ENCODE data around the gene PSRC1.
"Not testable (repeated sequence)": the region's sequence is repeated elsewhere in the genome, so short reads cannot be mapped to it uniquely, and the experiment has no call there.

The PSRC1 gene

GRCh38 chr1:109290998-109291397 lies 8.1 kb upstream of the PSRC1 start:
- DNase-seq (ENCODE audit: low spot score), result no peak
- TF ChIP-seq CTCF (IDR thresholded peaks at IDR 0.05; ENCODE audit: borderline replicate concordance, control extremely low read depth, extremely low read depth, insufficient read depth, missing control alignments), result no peak
- in situ Hi-C loops (cut with MboI; ENCODE audit: low sequenced_read_pairs, unreplicated experiment), result no loop called here

GRCh38 chr1:109290137-109290536 lies 7.2 kb upstream of the PSRC1 start:
- in situ Hi-C loops (cut with MboI; ENCODE audit: low sequenced_read_pairs, unreplicated experiment), result no loop called here
- no peak for DNase-seq (ENCODE audit: low spot score)
- TF ChIP-seq CTCF (IDR thresholded peaks at IDR 0.05; ENCODE audit: borderline replicate concordance, control extremely low read depth, extremely low read depth, insufficient read depth, missing control alignments), result no peak

DNA sequence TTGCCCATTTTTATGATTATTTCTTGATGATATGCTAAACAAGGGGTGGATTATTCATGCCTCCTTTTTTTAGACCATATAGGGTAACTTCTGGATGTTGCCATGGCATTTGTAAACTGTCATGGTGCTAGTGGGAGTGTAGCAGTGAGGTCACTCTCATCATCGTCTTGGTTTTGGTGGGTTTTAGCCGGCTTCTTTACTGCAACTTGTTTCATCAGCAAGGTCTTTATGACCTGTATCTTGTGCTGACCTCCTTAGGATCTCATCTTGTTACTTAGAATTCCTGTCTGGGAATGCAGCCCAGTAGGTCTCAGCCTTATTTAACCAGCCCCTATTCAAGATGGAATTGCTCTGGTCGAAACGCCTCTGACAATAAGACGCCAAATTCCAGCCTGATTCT lies 3.8 kb upstream of the PSRC1 start:
- in situ Hi-C loops (cut with MboI; ENCODE audit: low sequenced_read_pairs, unreplicated experiment), result loop anchor here (10.0 kb wide), 1 partner anchor 248 kb away; the partner anchor contains the start of gene GPR61

GRCh38 chr1:109283748-109284600 lies 1.0 kb upstream of the PSRC1 start:
- TF ChIP-seq CTCF (IDR thresholded peaks at IDR 0.05; ENCODE audit: borderline replicate concordance, control extremely low read depth, extremely low read depth, insufficient read depth, missing control alignments), result no peak
- in situ Hi-C loops (cut with MboI; ENCODE audit: low sequenced_read_pairs, unreplicated experiment), result loop anchor here (10.0 kb wide), 1 partner anchor 251 kb away; the partner anchor contains the start of gene GPR61
- DNase-seq (ENCODE audit: low spot score), result no peak

More for the DNA sequence above, 3.8 kb upstream of the PSRC1 start:
- not testable (repeated sequence) for DNase-seq (ENCODE audit: low spot score)

GRCh38 chr1:109282497-109282951 lies 421 bp downstream of the PSRC1 start:
- TF ChIP-seq CTCF (IDR thresholded peaks at IDR 0.05; ENCODE audit: borderline replicate concordance, control extremely low read depth, extremely low read depth, insufficient read depth, missing control alignments), result no peak
- no peak for DNase-seq (ENCODE audit: low spot score)
- in situ Hi-C loops (cut with MboI; ENCODE audit: low sequenced_read_pairs, unreplicated experiment), result loop anchor here (10.0 kb wide), 1 partner anchor 252 kb away; the partner anchor contains the start of gene GPR61

DNA sequence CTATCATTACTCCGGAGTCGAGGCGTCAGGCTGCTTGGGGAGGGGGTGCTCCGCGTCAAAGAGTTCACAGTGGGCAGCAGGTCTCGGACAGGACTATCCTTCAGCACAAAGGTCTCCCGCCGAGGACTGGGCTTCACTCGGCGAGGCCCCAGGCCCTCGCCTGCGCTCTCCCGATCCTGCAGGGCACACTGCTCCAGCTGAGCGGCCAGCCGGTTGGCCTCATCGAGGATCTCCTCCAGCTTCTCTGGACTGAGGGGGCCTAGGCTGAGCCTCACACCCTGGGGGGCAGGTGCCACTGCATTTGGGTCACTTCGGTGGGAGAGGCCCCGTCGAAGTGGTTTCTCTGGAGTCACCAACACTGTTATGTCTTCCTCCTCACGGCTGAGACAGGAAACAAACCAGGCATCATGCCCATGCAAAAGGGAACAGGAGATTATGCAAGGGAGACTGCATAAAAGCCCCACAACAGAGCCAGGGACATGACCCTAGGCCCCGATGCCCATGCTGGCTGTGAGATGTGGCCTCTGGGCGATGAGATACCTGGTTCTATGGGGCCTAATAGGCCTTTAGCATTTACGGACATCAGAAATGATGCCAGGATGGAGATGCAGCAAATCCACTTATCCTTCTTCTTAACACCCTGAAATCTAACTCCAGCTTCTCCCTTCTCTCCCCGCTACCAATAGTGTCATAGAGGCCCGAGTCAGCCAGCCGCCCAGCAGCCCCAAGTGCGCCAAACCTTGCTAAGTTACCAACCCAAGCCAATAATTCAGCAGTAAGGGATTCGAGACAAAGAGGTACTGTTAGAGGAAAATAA lies 1.1 kb downstream of the PSRC1 start:
- DNase-seq (ENCODE audit: low spot score), result no peak
- in situ Hi-C loops (cut with MboI; ENCODE audit: low sequenced_read_pairs, unreplicated experiment), result loop anchor here (10.0 kb wide), 1 partner anchor 253 kb away; the partner anchor contains the start of gene GPR61
- no peak for TF ChIP-seq CTCF (IDR thresholded peaks at IDR 0.05; ENCODE audit: borderline replicate concordance, control extremely low read depth, extremely low read depth, insufficient read depth, missing control alignments)

All from GM13976 (cell line).